Effector memory CD4-positive, alpha-beta T cell (primary cell): ENCODE data around the gene MRM2.

Source experiments
- DNase-seq, 3 donors: peaks; one replicate each; pipeline ENCODE4 v3.0.0-alpha.2; 2020
- H3K27ac ChIP-seq: 2 replicates; pipeline ENCODE4 v1.7.0; 2013; ENCODE audit warnings: mild to moderate bottlenecking, low read length, moderate library complexity; ENCODE audit not compliant: insufficient read depth, poor library complexity, severe bottlenecking
- H3K27me3 ChIP-seq: replicated peaks from 2 replicates; pipeline ENCODE4 v1.7.0; 2013; ENCODE audit warnings: mild to moderate bottlenecking, low read length; ENCODE audit not compliant: insufficient read depth, control insufficient read depth, poor library complexity, severe bottlenecking
- H3K36me3 ChIP-seq: 2 replicates; pipeline ENCODE4 v1.7.0; 2013; ENCODE audit warnings: mild to moderate bottlenecking, low read length, moderate library complexity; ENCODE audit not compliant: control insufficient read depth, insufficient read depth
- H3K4me1 ChIP-seq: 2 replicates; pipeline ENCODE4 v1.7.0; 2013; ENCODE audit warnings: low read length, mild to moderate bottlenecking; ENCODE audit not compliant: control insufficient read depth, insufficient read depth, poor library complexity, severe bottlenecking
- H3K4me3 ChIP-seq: 2 replicates; pipeline ENCODE4 v1.7.0; 2013; ENCODE audit warnings: low read length, low read depth, mild to moderate bottlenecking; ENCODE audit not compliant: insufficient read depth, poor library complexity, severe bottlenecking
- H3K9me3 ChIP-seq: 2 replicates; pipeline ENCODE4 v1.7.0; 2013; ENCODE audit warnings: mild to moderate bottlenecking, low read length, moderate library complexity; ENCODE audit not compliant: control insufficient read depth

MRM2 gene

GRCh38 chr7:2192831-2193534, 49.0 kb downstream of the MRM2 start:
- DNase-seq: no peak

DNA sequence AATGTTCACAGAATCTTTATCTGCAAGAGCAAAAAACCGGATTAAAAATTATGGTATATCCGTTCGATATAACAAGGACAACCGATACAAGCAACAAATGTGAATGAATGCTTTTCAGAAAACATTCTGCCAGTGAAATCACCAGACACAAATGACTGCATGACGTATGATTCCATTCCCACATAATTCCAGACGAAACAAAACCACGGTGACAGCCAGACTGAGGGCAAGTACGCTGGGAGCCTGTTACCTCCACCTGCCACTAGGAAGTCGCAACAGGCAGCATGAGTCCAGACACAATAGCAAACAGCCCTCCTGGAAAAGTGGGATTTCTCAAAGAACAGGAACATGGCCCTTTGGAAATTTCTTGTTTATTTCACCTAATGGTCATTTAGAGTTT, 51.0 kb downstream of the MRM2 start:
- DNase-seq: no peak
- Histone ChIP-seq H3K9me3 (no peaks in the 10 kb centered on the region), H3K27me3 (no peaks in the 10 kb centered on the region), H3K27ac (no peak overlapping the region), H3K4me1 (no peaks in the 10 kb centered on the region), H3K4me3 (no peak overlapping the region), H3K36me3 (peaks cover under 1% of the 10 kb centered on the region)

More at GRCh38 chr7:2192831-2193534, 49.0 kb downstream of the MRM2 start:
- H3K4me3 ChIP-seq: no peak overlapping the region
- no peaks in the 10 kb centered on the region for H3K27me3 ChIP-seq
- H3K4me1 ChIP-seq: no peaks in the 10 kb centered on the region
- no peaks in the 10 kb centered on the region for H3K9me3 ChIP-seq
- peaks cover 3% of the 10 kb centered on the region for H3K36me3 ChIP-seq
- H3K27ac ChIP-seq: no peak overlapping the region

DNA sequence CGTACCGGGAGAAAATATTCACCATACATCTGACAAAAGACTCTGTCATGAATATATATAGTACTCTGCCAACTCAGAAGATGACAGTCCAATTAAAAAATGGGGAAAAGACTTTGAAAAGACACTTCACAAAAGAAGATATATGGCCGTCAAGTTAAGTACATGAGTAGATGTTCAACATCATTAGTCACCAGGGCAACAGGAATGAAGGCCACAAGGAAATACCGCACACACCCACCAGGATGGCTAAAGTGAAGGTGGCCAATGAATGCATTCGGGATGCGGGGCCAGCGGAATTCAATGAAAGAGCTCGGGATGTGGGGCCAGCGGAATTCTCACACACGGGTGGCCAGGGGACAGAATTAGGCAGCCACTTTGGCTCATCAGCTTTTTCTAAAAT, 51.5 kb downstream of the MRM2 start:
- H3K4me3 ChIP-seq: no peak overlapping the region
- H3K27me3 ChIP-seq: no peaks in the 10 kb centered on the region
- no peaks in the 10 kb centered on the region for H3K36me3 ChIP-seq
- no peaks in the 10 kb centered on the region for H3K4me1 ChIP-seq
- H3K9me3 ChIP-seq: no peaks in the 10 kb centered on the region
- DNase-seq: no peak
- H3K27ac ChIP-seq: no peak overlapping the region

- H3K27me3 ChIP-seq: no peaks in the 10 kb centered on the region
- H3K9me3 ChIP-seq: no peaks in the 10 kb centered on the region
- no peaks in the 10 kb centered on the region for H3K36me3 ChIP-seq
- no peak overlapping the region for H3K27ac ChIP-seq
- no peaks in the 10 kb centered on the region for H3K4me1 ChIP-seq
- no peak for DNase-seq
- no peak overlapping the region for H3K4me3 ChIP-seq
Measured at GRCh38 chr7:2186166-2186565, 55.8 kb downstream of the MRM2 start.

DNA sequence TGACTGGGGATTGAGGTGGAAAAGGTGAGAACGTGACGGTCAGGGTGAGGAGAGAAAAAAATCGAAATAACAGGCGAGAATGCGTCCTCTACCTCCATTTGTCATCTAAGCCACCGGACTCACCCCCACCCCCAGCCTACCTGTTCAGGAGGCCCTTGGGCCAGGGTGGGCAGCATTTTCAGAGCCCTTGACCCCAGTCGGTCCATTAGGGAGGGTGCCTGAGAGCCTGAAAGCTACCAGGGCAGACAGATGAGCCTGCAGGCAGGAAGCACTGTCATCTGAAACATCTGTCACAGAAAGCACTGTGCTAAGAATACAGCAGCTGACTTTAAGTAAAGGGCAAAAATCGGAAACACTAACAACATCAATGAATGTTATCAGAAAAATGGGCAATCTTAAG, 56.3 kb downstream of the MRM2 start:
- H3K4me1 ChIP-seq: no peaks in the 10 kb centered on the region

More for the DNA sequence above, 56.3 kb downstream of the MRM2 start:
- no peak overlapping the region for H3K4me3 ChIP-seq
- no peaks in the 10 kb centered on the region for H3K9me3 ChIP-seq
- no peak for DNase-seq
- no peak overlapping the region for H3K27ac ChIP-seq
- H3K27me3 ChIP-seq: no peaks in the 10 kb centered on the region
- H3K36me3 ChIP-seq: no peaks in the 10 kb centered on the region
